Astrocyte (in vitro differentiated cells and primary cell): ENCODE results near the gene JMJD6. TPM values are rescaled to one million over a fixed set of nuclear protein-coding genes. Genes with fewer than 3 reads are reported as not detected.

ENCODE experiments used
- DNase-seq: peaks from one replicate; pipeline ENCODE4 v3.0.0-alpha.2; 2010; ENCODE audit warnings: low read depth
- FAIRE-seq: peaks from 2 replicates; lab custom pipeline; 2011; peaks lifted over from hg19 to GRCh38; lab: Jason Lieb, UNC
- H2AFZ ChIP-seq: 2 replicates; pipeline ENCODE4 v1.6.0; 2012; ENCODE audit warnings: low read depth, low read length, inconsistent platforms
- H3K27ac ChIP-seq: 2 replicates; pipeline ENCODE4 v1.5.1; 2011; ENCODE audit warnings: low read depth, low read length, inconsistent platforms
- H3K27me3 ChIP-seq: 2 replicates; pipeline ENCODE4 v1.6.0; 2011; ENCODE audit warnings: low read length, inconsistent platforms; ENCODE audit not compliant: insufficient read depth
- H3K36me3 ChIP-seq: 2 replicates; pipeline ENCODE4 v1.5.1; 2011; ENCODE audit warnings: low read length, inconsistent platforms; ENCODE audit not compliant: insufficient read depth
- H3K4me1 ChIP-seq: 2 replicates; pipeline ENCODE4 v1.5.1; 2011; ENCODE audit warnings: low read length, inconsistent platforms; ENCODE audit not compliant: insufficient read depth
- H3K4me2 ChIP-seq: 2 replicates; pipeline ENCODE4 v1.6.0; 2012; ENCODE audit warnings: low read length, inconsistent platforms
- H3K4me3 ChIP-seq: 2 replicates; pipeline ENCODE4 v1.5.1; 2011; ENCODE audit warnings: low read depth, mild to moderate bottlenecking, low read length, inconsistent platforms; ENCODE audit not compliant: insufficient read depth
- H3K79me2 ChIP-seq: 2 replicates; pipeline ENCODE4 v1.6.0; 2012; ENCODE audit warnings: mild to moderate bottlenecking, low read length, inconsistent platforms; ENCODE audit not compliant: insufficient read depth
- H3K9ac ChIP-seq: 2 replicates; pipeline ENCODE4 v1.6.0; 2012; ENCODE audit warnings: mild to moderate bottlenecking, low read length, inconsistent platforms
- H3K9me3 ChIP-seq: 2 replicates; pipeline ENCODE4 v1.5.1; 2012; ENCODE audit warnings: low read depth, mild to moderate bottlenecking, low read length, inconsistent platforms; ENCODE audit not compliant: insufficient read depth
- H4K20me1 ChIP-seq: 2 replicates; pipeline ENCODE4 v1.6.0; 2012; ENCODE audit warnings: low read length, inconsistent platforms; ENCODE audit not compliant: insufficient read depth
- H3K27ac Mint-ChIP-seq: one replicate; pipeline ENCODE4 v1.8.0; 2021; ENCODE audit warnings: mild to moderate bottlenecking, mixed read lengths; ENCODE audit not compliant: unreplicated experiment
- H3K27me3 Mint-ChIP-seq: one replicate; pipeline ENCODE4 v1.8.0; 2021; ENCODE audit warnings: low read depth, mixed read lengths; ENCODE audit not compliant: unreplicated experiment
- H3K36me3 Mint-ChIP-seq: one replicate; pipeline ENCODE4 v1.8.0; 2021; ENCODE audit warnings: low read depth, mixed read lengths; ENCODE audit not compliant: unreplicated experiment
- H3K4me1 Mint-ChIP-seq: one replicate; pipeline ENCODE4 v1.8.0; 2021; ENCODE audit warnings: low read depth, mixed read lengths; ENCODE audit not compliant: unreplicated experiment
- H3K4me3 Mint-ChIP-seq: one replicate; pipeline ENCODE4 v1.8.0; 2021; ENCODE audit warnings: mild to moderate bottlenecking, moderate library complexity, mixed read lengths; ENCODE audit not compliant: unreplicated experiment
- H3K9me3 Mint-ChIP-seq: one replicate; pipeline ENCODE4 v1.8.0; 2021; ENCODE audit warnings: mild to moderate bottlenecking, mixed read lengths; ENCODE audit not compliant: unreplicated experiment
- CTCF ChIP-seq: IDR thresholded peaks from 2 replicates; pipeline ENCODE4 v1.5.1; 2011; ENCODE audit warnings: low read depth, mild to moderate bottlenecking, inconsistent platforms, low read length, moderate library complexity; ENCODE audit not compliant: insufficient read depth
- EZH2 ChIP-seq: IDR thresholded peaks from 2 replicates; pipeline ENCODE4 v1.6.1; 2012; ENCODE audit warnings: mild to moderate bottlenecking, low read length, inconsistent platforms; ENCODE audit not compliant: insufficient read depth
- total RNA-seq: library from RNA; stranded (reverse); gene quantifications from 2 replicates; pipeline ENCODE4 v1.2.1, GENCODE V29; 2021

JMJD6 gene
- total RNA-seq, 1 donor from 2014 or later: 45.5 TPM

GRCh38 chr17:76737676-76738467, 11.5 kb upstream of the JMJD6 start, which contains the start of gene MFSD11:
Gene MFSD11, plus strand, starts transcription at chr17:76738119. Its CDS starts 234 bp downstream, at chr17:76738353.
- FAIRE-seq (no peak), DNase-seq (peak; percentile 86)
- Mint-ChIP-seq H3K27ac (peak within 1 kb of the TSS; percentile 86), H3K27me3 (no peaks in the 10 kb centered on the region), H3K9me3 (no peaks in the 10 kb centered on the region), H3K36me3 (peaks cover 12% of the 10 kb centered on the region), H3K4me1 (peaks cover 18% of the 10 kb centered on the region), H3K4me3 (peak within 1 kb of the TSS; percentile 93)
- H3K4me1 ChIP-seq: peaks cover 30% of the 10 kb centered on the region
- H3K27me3 ChIP-seq: no peaks in the 10 kb centered on the region
- peaks cover 34% of the 10 kb centered on the region for H4K20me1 ChIP-seq
- peak within 1 kb of the TSS; percentile 98 for H3K9ac ChIP-seq
- H3K9me3 ChIP-seq: no peaks in the 10 kb centered on the region
- H3K36me3 ChIP-seq: peaks cover 32% of the 10 kb centered on the region
- peak within 1 kb of the TSS; percentile 92 for H3K4me3 ChIP-seq
- H3K4me2 ChIP-seq: peak within 1 kb of the TSS; percentile 90
- TF ChIP-seq CTCF: no peak
- no peak for TF ChIP-seq EZH2
- H3K27ac ChIP-seq: peak within 1 kb of the TSS; percentile 98
- peak within 1 kb of the TSS; percentile 92 for H2AFZ ChIP-seq
- H3K79me2 ChIP-seq: peaks cover 64% of the 10 kb centered on the region

- no peaks in the 10 kb centered on the region for H3K27me3 Mint-ChIP-seq
- FAIRE-seq: no peak
- Histone ChIP-seq H3K4me1 (peaks cover 35% of the 10 kb centered on the region), H4K20me1 (peaks cover 41% of the 10 kb centered on the region), H3K4me3 (peak within 1 kb of the TSS; percentile 92), H3K27ac (peak within 1 kb of the TSS; percentile 98), H3K79me2 (peaks cover 70% of the 10 kb centered on the region), H3K9ac (peak within 1 kb of the TSS; percentile 98), H3K4me2 (peak within 1 kb of the TSS; percentile 90), H3K27me3 (no peaks in the 10 kb centered on the region), H3K9me3 (no peaks in the 10 kb centered on the region), H3K36me3 (peaks cover 38% of the 10 kb centered on the region), H2AFZ (peak within 1 kb of the TSS; percentile 92)
- peak within 1 kb of the TSS; percentile 99 for H3K4me3 Mint-ChIP-seq
- H3K9me3 Mint-ChIP-seq: no peaks in the 10 kb centered on the region
- peak; percentile 95 for DNase-seq
- peak within 1 kb of the TSS; percentile 98 for H3K27ac Mint-ChIP-seq
- H3K4me1 Mint-ChIP-seq: peaks cover 18% of the 10 kb centered on the region
- TF ChIP-seq EZH2 (no peak), CTCF (no peak)
- H3K36me3 Mint-ChIP-seq: peaks cover 15% of the 10 kb centered on the region
Measured at GRCh38 chr17:76737082-76737675, 10.8 kb upstream of the JMJD6 start, which contains the start of gene SRSF2. Gene SRSF2, minus strand, starts transcription at chr17:76737331. Its CDS starts 171 bp downstream, at chr17:76737160.
